Ovary (tissue), 9 donors: ENCODE results near the gene TPD52L2. TPM values are rescaled to one million over a fixed set of nuclear protein-coding genes. Genes with fewer than 3 reads are reported as not detected.

Experiments
- DNase-seq, 5 donors: peaks; one replicate each; pipeline ENCODE4 v3.0.0-alpha.2; 2019 to 2020
- H3K27ac ChIP-seq, 2 donors: fragments of 200-600 bp; one replicate each; pipeline versions ENCODE4 v1.5.1 to v1.8.0; 2019 to 2022
- H3K27me3 ChIP-seq: fragments of 200-600 bp; one replicate; pipeline ENCODE4 v1.8.0; 2022
- H3K36me3 ChIP-seq: fragments of 200-600 bp; sonication (generic); one replicate; pipeline ENCODE4 v1.5.1; 2019
- H3K4me1 ChIP-seq: one replicate; pipeline ENCODE4 v1.8.1; 2013; ENCODE audit warnings: mild to moderate bottlenecking, moderate library complexity; ENCODE audit not compliant: insufficient read depth
- H3K4me3 ChIP-seq: fragments of 200-600 bp; sonication (generic); one replicate; pipeline ENCODE4 v1.5.1; 2017
- H3K9me3 ChIP-seq, 2 donors: fragments of 200-600 bp in 1 of 2; sonication (generic) in 1 of 2; one replicate each; pipeline versions ENCODE4 v1.5.1 to v1.8.1; 2013 to 2019; ENCODE audit warnings: mild to moderate bottlenecking in 1 of 2, moderate library complexity in 1 of 2
- CTCF ChIP-seq, 3 donors: fragments of 450-650 bp in 2 of 3; fragments of 200-600 bp in 1 of 3; IDR thresholded peaks; one replicate each; pipeline versions ENCODE4 v1.5.1 to v1.8.0; 2016 to 2022; ENCODE audit warnings: antibody characterized with exemption in 3 of 3, mild to moderate bottlenecking in 1 of 3
- EP300 ChIP-seq: sonication (generic); formaldehyde crosslinking; IDR thresholded peaks from one replicate; pipeline ENCODE4 v1.6.1; 2017; ENCODE audit warnings: antibody characterized with exemption
- POLR2A ChIP-seq: fragments of 450-650 bp; IDR thresholded peaks from one replicate; pipeline ENCODE4 v1.6.1; 2017; ENCODE audit warnings: antibody characterized with exemption, mild to moderate bottlenecking, moderate library complexity
- WGBS, 3 donors: extraction: QIAGEN DNeasy Blood & Tissue Kit in 1 of 3; methylation state at CpG; one replicate each; pipeline versions ENCODE4 v1.1.5 to v1.1.7; 2013 to 2017; 5-methylcytosine and 5-hydroxymethylcytosine counted together
- intact Hi-C, 4 donors: fragments of 100-400 bp; cut with DNase I; formaldehyde crosslinking; loops; one replicate each; pipeline versions ENCODE4 v1.11.0 to v1.15.1; 2022 to 2023
- polyA plus RNA-seq, 2 donors: library from polyadenylated mRNA; stranded (reverse); fragments of 200-250 nt in 1 of 2; fragments of 350-450 nt in 1 of 2; fragmentation: Illumina TruSeq in 1 of 2; extraction: RNeasy Lipid Tissue Mini Kit (QIAGEN cat#74804) in 1 of 2; gene quantifications; one replicate each; pipeline ENCODE4 v1.2.3, GENCODE V29; 2013 to 2014
- total RNA-seq, 7 donors: library from RNA; depleted of rRNA in 2 of 7; stranded (reverse); fragments of >200 nt in 2 of 7; fragmentation: NEBNext Ultra II Directional in 3 of 7; extraction: Animal tissue kit (Norgen Biotek cat#: 25700) in 3 of 7; gene quantifications; one replicate each; pipeline versions ENCODE4 v1.1.0 to v1.2.4, GENCODE V29; 2016 to 2023
- donor health status: DM: no; HTN: no; CAD: no; lungs with moderate emphysema.
- donor health status: DM: no; HTN: no; CAD: no.
- donor health status: Bipolar disorder and iron deficiency.
- donor health status: DM: yes; HTN: yes; CAD: no.
- donor health status: DM: no; HTN: no; CAD: no.
- donor health status: DM: yes; HTN: yes; CAD: no.

The TPD52L2 gene
- total and polyA plus RNA-seq, 9 donors: 51.5 to 78.9 (median 70.4) TPM

- Histone ChIP-seq H3K4me3 (no peak overlapping the region), H3K9me3 (no peaks in the 10 kb centered on the region), H3K27ac (no peak overlapping the region), H3K36me3 (no peaks in the 10 kb centered on the region), H3K27me3 (no peaks in the 10 kb centered on the region), H3K4me1 (peaks cover 9% of the 10 kb centered on the region)
- 76 to 85% (median 85%) methylated on average over 8 of the region's 8 CpGs for WGBS, 3 donors
- intact Hi-C loops: loop anchor here in 1 of 4 donors (5.0 kb wide), 1 partner anchor 40 kb away; the partner anchor contains the start of gene ABHD16B
- TF ChIP-seq EP300 (no peak), POLR2A (no peak)
- DNase-seq: no peak
Observed at GRCh38 chr20:63821811-63822210, 43.3 kb upstream of the TPD52L2 start.

- H3K4me3 ChIP-seq: no peak overlapping the region
Observed at GRCh38 chr20:63822276-63822696, 42.8 kb upstream of the TPD52L2 start.

GRCh38 chr20:63823691-63824311, 41.3 kb upstream of the TPD52L2 start:
- Histone ChIP-seq H3K9me3 (no peaks in the 10 kb centered on the region), H3K4me1 (peaks cover 19% of the 10 kb centered on the region), H3K27me3 (no peaks in the 10 kb centered on the region), H3K36me3 (no peaks in the 10 kb centered on the region), H3K27ac (no peak overlapping the region), H3K4me3 (no peak overlapping the region)
- DNase-seq: no peak
- TF ChIP-seq CTCF (IDR thresholded peaks at IDR 0.05): no peak
- TF ChIP-seq POLR2A: no peak
- TF ChIP-seq EP300: no peak
- intact Hi-C loops: loop anchor here in 1 of 4 donors (5.0 kb wide), 1 partner anchor 38 kb away; the partner anchor contains the start of gene ABHD16B
- 57 to 63% (median 57%) methylated on average over 12 of the region's 12 CpGs for WGBS, 3 donors

More at GRCh38 chr20:63822276-63822696, 42.8 kb upstream of the TPD52L2 start:
- peaks cover 12% of the 10 kb centered on the region for H3K4me1 ChIP-seq
- no peak overlapping the region for H3K27ac ChIP-seq
- no peak for DNase-seq
- H3K36me3 ChIP-seq: no peaks in the 10 kb centered on the region
- intact Hi-C loops: loop anchor here in 1 of 4 donors (5.0 kb wide), 1 partner anchor 40 kb away; the partner anchor contains the start of gene ABHD16B
- WGBS, 3 donors: 50 to 62% (median 51%) methylated on average over 15 of the region's 15 CpGs
- no peaks in the 10 kb centered on the region for H3K9me3 ChIP-seq
- no peak for TF ChIP-seq CTCF (IDR thresholded peaks at IDR 0.05)
- TF ChIP-seq POLR2A: no peak
- no peak for TF ChIP-seq EP300
- H3K27me3 ChIP-seq: no peaks in the 10 kb centered on the region

- Histone ChIP-seq H3K9me3 (no peaks in the 10 kb centered on the region), H3K4me1 (peaks cover 19% of the 10 kb centered on the region), H3K36me3 (no peaks in the 10 kb centered on the region), H3K4me3 (no peak overlapping the region), H3K27ac (no peak overlapping the region), H3K27me3 (no peaks in the 10 kb centered on the region)
- intact Hi-C loops: loop anchor here in 1 of 4 donors (5.0 kb wide), 1 partner anchor 37 kb away; the partner anchor contains the start of gene ABHD16B
- WGBS, 3 donors: 77 to 87% (median 78%) methylated on average over 25 of the region's 25 CpGs
- no peak for DNase-seq
- TF ChIP-seq CTCF (IDR thresholded peaks at IDR 0.05) (no peak), POLR2A (no peak), EP300 (no peak)
Observed at GRCh38 chr20:63825331-63826118, 39.5 kb upstream of the TPD52L2 start.
